ENCODE results near the gene MAPKAPK5.
"Not testable (repeated sequence)": the region's sequence is repeated elsewhere in the genome, so short reads cannot be mapped to it uniquely, and the experiment has no call there.

Gene MAPKAPK5

GRCh38 chr12:111841750-111842555 lies at the start of gene MAPKAPK5:
Gene MAPKAPK5 (plus strand): TSS chr12:111842228. CDS start chr12:111842734, 506 bp downstream.
- peak; percentile 94 to 97 (median 94) for DNase-seq (ENCODE audit: low read depth in 3 of 3)

- DNase-seq (ENCODE audit: low read depth in 3 of 3) = no peak
These were observed 49.2 kb upstream of the MAPKAPK5 start for GRCh38 chr12:111792856-111793235.

GRCh38 chr12:111798182-111798581 lies 43.8 kb upstream of the MAPKAPK5 start:
- DNase-seq (ENCODE audit: low read depth in 3 of 3) = no peak

- DNase-seq (ENCODE audit: low read depth in 3 of 3) = no peak
These were observed 42.3 kb upstream of the MAPKAPK5 start for GRCh38 chr12:111799758-111800157.

- DNase-seq (ENCODE audit: low read depth in 3 of 3) = no peak
These were observed 38.9 kb upstream of the MAPKAPK5 start for GRCh38 chr12:111803038-111803626.

- DNase-seq (ENCODE audit: low read depth in 3 of 3) = no peak
These were observed 38.2 kb upstream of the MAPKAPK5 start for GRCh38 chr12:111803851-111804250.

- DNase-seq (ENCODE audit: low read depth in 3 of 3) = no peak
These were observed 35.7 kb upstream of the MAPKAPK5 start for GRCh38 chr12:111806304-111806703.

- DNase-seq (ENCODE audit: low read depth in 3 of 3) = no peak
These were observed 34.8 kb upstream of the MAPKAPK5 start for GRCh38 chr12:111807232-111807631.

GRCh38 chr12:111812881-111813741 lies 28.9 kb upstream of the MAPKAPK5 start:
- DNase-seq (ENCODE audit: low read depth in 3 of 3) = peak; percentile 27 to 52 (median 32)

- DNase-seq (ENCODE audit: low read depth in 3 of 3) = no peak
These were observed 25.9 kb upstream of the MAPKAPK5 start for GRCh38 chr12:111816065-111816615.

- DNase-seq (ENCODE audit: low read depth in 3 of 3) = not testable (repeated sequence)
These were observed 25.1 kb upstream of the MAPKAPK5 start for GRCh38 chr12:111816898-111817297.

- DNase-seq (ENCODE audit: low read depth in 3 of 3) = no peak
These were observed 23.7 kb upstream of the MAPKAPK5 start for GRCh38 chr12:111818340-111818739.

GRCh38 chr12:111819191-111820158 lies 22.6 kb upstream of the MAPKAPK5 start:
- DNase-seq (ENCODE audit: low read depth in 3 of 3) = no peak

- DNase-seq (ENCODE audit: low read depth in 3 of 3) = not testable (repeated sequence)
These were observed 21.2 kb upstream of the MAPKAPK5 start for GRCh38 chr12:111820828-111821227.

- DNase-seq (ENCODE audit: low read depth in 3 of 3) = no peak
These were observed 19.1 kb upstream of the MAPKAPK5 start for GRCh38 chr12:111822886-111823285.

GRCh38 chr12:111823891-111824290 lies 18.1 kb upstream of the MAPKAPK5 start:
- DNase-seq (ENCODE audit: low read depth in 3 of 3) = no peak

- DNase-seq (ENCODE audit: low read depth in 3 of 3) = not testable (repeated sequence)
These were observed 17.7 kb upstream of the MAPKAPK5 start for GRCh38 chr12:111824312-111824711.

- DNase-seq (ENCODE audit: low read depth in 3 of 3) = no peak
These were observed 16.5 kb upstream of the MAPKAPK5 start for GRCh38 chr12:111825509-111825908.

GRCh38 chr12:111826316-111826715 lies 15.7 kb upstream of the MAPKAPK5 start:
- DNase-seq (ENCODE audit: low read depth in 3 of 3) = no peak

- DNase-seq (ENCODE audit: low read depth in 3 of 3) = no peak
These were observed 15.0 kb upstream of the MAPKAPK5 start for GRCh38 chr12:111826992-111827391.

GRCh38 chr12:111827907-111828306 lies 14.1 kb upstream of the MAPKAPK5 start:
- no peak for DNase-seq (ENCODE audit: low read depth in 3 of 3)
